Colonic mucosa (tissue), 4 donors: Measurements from ENCODE around the gene GRIP1. TPM values are rescaled to one million over a fixed set of nuclear protein-coding genes. Genes with fewer than 3 reads are reported as not detected.

Source experiments
- DNase-seq: peaks from one replicate; pipeline ENCODE4 v3.0.0-alpha.2; 2020
- H3K27ac ChIP-seq: fragments of 200-600 bp; one replicate; pipeline ENCODE4 v1.8.0; 2021
- H3K27me3 ChIP-seq: fragments of 200-600 bp; one replicate; pipeline ENCODE4 v1.8.0; 2021
- H3K36me3 ChIP-seq: fragments of 200-600 bp; one replicate; pipeline ENCODE4 v1.8.0; 2021
- H3K4me1 ChIP-seq: fragments of 200-600 bp; one replicate; pipeline ENCODE4 v1.8.0; 2021; ENCODE audit warnings: mild to moderate bottlenecking
- H3K4me3 ChIP-seq: fragments of 200-600 bp; one replicate; pipeline ENCODE4 v1.8.0; 2021
- H3K9ac ChIP-seq, 2 donors: one replicate each; pipeline ENCODE4 v1.7.0; 2013; ENCODE audit warnings: control low read depth in 2 of 2, low read depth in 2 of 2, low read length in 2 of 2
- H3K9me3 ChIP-seq: fragments of 200-600 bp; one replicate; pipeline ENCODE4 v1.8.0; 2021
- intact Hi-C: fragments of 100-400 bp; cut with DNase I; formaldehyde crosslinking; loops from one replicate; pipeline ENCODE4 v1.14.1; 2022
- total RNA-seq, 2 donors: library from RNA; stranded (reverse); fragmentation: NEBNext Ultra II Directional in 1 of 2; extraction: Animal tissue kit (Norgen Biotek cat#: 25700) in 1 of 2; gene quantifications; one replicate each; pipeline ENCODE4 v1.2.1, GENCODE V29; 2021
- TF ChIP-seq, protein P1 (sequence below): fragments of 200-600 bp; IDR thresholded peaks from one replicate; pipeline ENCODE4 v1.8.0; 2022; ENCODE audit warnings: antibody characterized with exemption, mild to moderate bottlenecking
- donor health status: healthy.
- donor health status: DM: no; HTN: no; CAD: no.
- donor health status: DM: no; HTN: no; CAD: no.

Gene GRIP1
- total RNA-seq, 2 donors from 2014 or later: 3.7 to 6.2 TPM

DNA sequence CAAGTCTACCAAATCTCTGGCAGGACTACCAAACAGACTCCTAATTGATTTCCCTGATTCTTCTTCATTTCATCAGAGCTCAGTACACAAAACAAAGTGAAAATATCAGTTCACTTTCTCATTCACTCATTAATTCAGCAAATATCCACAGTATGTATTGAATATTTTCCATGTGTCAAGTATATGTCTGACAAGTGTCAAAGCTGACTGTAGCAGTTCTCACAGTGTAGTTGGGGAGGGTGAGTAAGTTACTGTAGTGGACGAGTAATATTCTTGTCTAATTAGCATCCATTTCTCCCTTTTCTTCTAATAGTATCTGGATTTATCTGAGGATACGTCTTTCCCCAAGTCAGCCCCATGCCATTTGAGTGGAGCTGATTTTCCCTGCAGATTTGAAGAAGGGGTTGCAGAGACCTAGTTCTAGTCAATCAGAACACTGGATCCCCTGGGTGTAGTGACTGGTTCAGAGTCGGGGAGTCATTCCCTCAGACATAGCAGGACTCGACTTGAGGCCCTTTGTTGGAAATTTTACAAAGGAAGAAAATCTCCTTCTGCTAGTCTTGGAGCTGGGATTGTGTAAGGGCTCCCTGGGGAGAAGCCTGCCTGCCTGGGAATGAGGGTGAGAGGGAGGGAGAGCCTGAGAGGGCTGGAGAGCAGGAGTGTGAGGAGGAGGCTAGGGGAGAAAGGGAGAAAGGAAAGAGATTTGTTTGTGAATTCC is 51.4 kb downstream of the GRIP1 start:
- TF ChIP-seq, protein P1, sequence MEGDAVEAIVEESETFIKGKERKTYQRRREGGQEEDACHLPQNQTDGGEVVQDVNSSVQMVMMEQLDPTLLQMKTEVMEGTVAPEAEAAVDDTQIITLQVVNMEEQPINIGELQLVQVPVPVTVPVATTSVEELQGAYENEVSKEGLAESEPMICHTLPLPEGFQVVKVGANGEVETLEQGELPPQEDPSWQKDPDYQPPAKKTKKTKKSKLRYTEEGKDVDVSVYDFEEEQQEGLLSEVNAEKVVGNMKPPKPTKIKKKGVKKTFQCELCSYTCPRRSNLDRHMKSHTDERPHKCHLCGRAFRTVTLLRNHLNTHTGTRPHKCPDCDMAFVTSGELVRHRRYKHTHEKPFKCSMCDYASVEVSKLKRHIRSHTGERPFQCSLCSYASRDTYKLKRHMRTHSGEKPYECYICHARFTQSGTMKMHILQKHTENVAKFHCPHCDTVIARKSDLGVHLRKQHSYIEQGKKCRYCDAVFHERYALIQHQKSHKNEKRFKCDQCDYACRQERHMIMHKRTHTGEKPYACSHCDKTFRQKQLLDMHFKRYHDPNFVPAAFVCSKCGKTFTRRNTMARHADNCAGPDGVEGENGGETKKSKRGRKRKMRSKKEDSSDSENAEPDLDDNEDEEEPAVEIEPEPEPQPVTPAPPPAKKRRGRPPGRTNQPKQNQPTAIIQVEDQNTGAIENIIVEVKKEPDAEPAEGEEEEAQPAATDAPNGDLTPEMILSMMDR: no peak
- DNase-seq: no peak
- Histone ChIP-seq H3K4me1 (no peaks in the 10 kb centered on the region), H3K4me3 (no peak overlapping the region), H3K9me3 (no peaks in the 10 kb centered on the region), H3K27ac (no peak overlapping the region), H3K27me3 (no peaks in the 10 kb centered on the region), H3K9ac (no peak overlapping the region), H3K36me3 (no peaks in the 10 kb centered on the region)
- intact Hi-C loops: no loop called here

DNA sequence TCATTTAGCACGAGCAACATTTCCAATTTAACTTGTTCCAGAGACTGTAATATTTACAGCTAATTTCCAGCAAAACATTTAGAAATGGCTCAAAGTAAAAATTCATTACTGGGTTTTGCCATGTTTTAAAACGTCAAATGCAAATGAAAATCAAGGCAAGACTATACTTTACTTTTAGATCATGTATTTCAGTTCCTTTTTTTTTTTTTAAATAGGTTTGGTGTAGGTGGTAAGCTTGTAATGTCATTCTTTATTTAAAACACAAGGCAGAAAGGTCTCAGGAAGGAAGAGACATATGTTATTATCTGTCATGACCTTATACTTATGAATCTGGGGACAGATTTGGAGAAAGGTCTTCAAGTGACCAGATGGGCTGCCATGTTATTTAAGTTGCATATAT is 54.1 kb downstream of the GRIP1 start:
- intact Hi-C loops: no loop called here
- no peak overlapping the region for H3K27ac ChIP-seq
- no peaks in the 10 kb centered on the region for H3K4me1 ChIP-seq

DNA sequence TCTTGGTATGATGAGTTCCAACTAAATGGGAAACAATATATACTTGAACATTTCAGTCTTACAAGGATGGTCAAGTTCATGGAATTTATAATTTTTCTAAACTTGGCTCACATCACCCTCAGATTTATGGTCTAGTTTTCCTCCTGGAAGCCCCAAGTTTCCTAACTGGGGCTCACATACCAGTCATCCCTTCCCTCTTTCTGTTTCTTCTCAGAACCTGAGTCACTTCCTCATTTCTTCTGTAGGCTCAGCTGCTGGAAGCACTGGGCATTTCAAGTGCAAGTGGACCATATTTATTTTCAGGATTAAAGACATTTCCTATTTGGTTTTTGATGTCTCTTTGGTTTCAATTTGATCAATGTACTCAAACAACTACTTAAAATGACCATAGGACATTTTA is 55.4 kb downstream of the GRIP1 start:
- Histone ChIP-seq H3K4me3 (no peak overlapping the region), H3K4me1 (no peaks in the 10 kb centered on the region), H3K36me3 (no peaks in the 10 kb centered on the region), H3K27me3 (no peaks in the 10 kb centered on the region), H3K9ac (no peak overlapping the region), H3K9me3 (no peaks in the 10 kb centered on the region), H3K27ac (no peak overlapping the region)
- DNase-seq: no peak
- intact Hi-C loops: no loop called here
- TF ChIP-seq, protein P1: no peak

More for the DNA sequence above, 54.1 kb downstream of the GRIP1 start:
- H3K27me3 ChIP-seq: no peaks in the 10 kb centered on the region
- H3K9me3 ChIP-seq: no peaks in the 10 kb centered on the region
- no peak for DNase-seq
- H3K9ac ChIP-seq: no peak overlapping the region
- H3K36me3 ChIP-seq: no peaks in the 10 kb centered on the region
- no peak overlapping the region for H3K4me3 ChIP-seq
- TF ChIP-seq, protein P1: no peak

DNA sequence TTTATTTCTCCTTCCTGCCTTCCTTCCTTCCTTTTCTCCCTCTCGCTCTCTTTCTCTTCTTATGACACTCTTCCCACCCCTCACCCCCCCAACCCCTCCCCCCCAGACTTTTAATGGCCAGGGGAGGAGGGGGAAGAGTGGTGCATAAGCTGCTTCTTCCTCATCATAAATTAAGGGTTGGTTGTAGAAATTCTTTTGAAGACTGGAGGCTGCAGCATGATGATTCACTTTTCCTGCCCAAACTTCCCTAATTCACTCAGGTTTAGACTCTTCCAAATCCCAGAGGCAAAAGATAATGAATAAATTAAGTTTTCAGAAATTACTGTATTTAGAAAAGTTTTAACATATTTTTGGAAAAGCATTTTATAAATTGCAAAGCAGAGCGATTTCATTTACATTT is 58.2 kb downstream of the GRIP1 start:
- H3K4me3 ChIP-seq: no peak overlapping the region
- H3K36me3 ChIP-seq: no peaks in the 10 kb centered on the region
- H3K9me3 ChIP-seq: no peaks in the 10 kb centered on the region
- H3K4me1 ChIP-seq: no peaks in the 10 kb centered on the region
- no peak overlapping the region for H3K27ac ChIP-seq
- no peak for DNase-seq
- intact Hi-C loops: no loop called here
- TF ChIP-seq, protein P1: no peak
- no peaks in the 10 kb centered on the region for H3K27me3 ChIP-seq
- no peak overlapping the region for H3K9ac ChIP-seq

DNA sequence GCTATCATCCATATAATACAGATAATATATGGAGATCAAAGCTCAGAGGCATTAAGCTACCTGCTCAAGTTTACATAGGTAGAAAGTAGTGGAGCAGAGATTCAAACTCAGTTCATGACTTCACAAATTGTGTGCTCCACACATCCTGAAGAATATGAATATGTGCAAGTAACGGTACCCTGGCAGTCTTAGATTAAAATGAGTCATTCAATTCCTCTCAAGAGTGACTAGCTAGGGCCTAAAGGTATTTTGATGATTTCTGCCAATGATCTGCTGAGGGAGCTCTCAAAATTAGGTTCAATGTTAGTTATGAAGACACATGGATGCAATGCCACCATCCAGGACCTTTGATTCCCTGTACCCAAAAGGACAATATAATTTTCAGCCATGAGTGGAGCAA is 58.9 kb downstream of the GRIP1 start:
- intact Hi-C loops: no loop called here
- H3K9ac ChIP-seq: no peak overlapping the region
- TF ChIP-seq, protein P1: no peak
- H3K9me3 ChIP-seq: no peaks in the 10 kb centered on the region
- DNase-seq: no peak
- no peaks in the 10 kb centered on the region for H3K4me1 ChIP-seq
- H3K4me3 ChIP-seq: no peak overlapping the region
- H3K27ac ChIP-seq: no peak overlapping the region
- no peaks in the 10 kb centered on the region for H3K27me3 ChIP-seq
- no peaks in the 10 kb centered on the region for H3K36me3 ChIP-seq
